Transverse colon (tissue), 4 donors: ENCODE data around the gene HPSE2. TPM values are rescaled to one million over a fixed set of nuclear protein-coding genes. Genes with fewer than 3 reads are reported as not detected.
"Not testable (repeated sequence)": the region's sequence is repeated elsewhere in the genome, so short reads cannot be mapped to it uniquely, and the experiment has no call there.

Experiments used
- DNase-seq: peaks from one replicate; pipeline ENCODE4 v3.0.0-alpha.2; 2019
- H3K27ac ChIP-seq, 4 donors: fragments of 200-600 bp; sonication (generic); 2 replicates each; pipeline ENCODE4 v1.5.1; 2016 to 2018; ENCODE audit warnings: inconsistent platforms in 4 of 4
- H3K27me3 ChIP-seq: fragments of 200-600 bp; sonication (generic); 2 replicates; pipeline ENCODE4 v1.5.1; 2017; ENCODE audit warnings: inconsistent platforms
- H3K36me3 ChIP-seq, 4 donors: fragments of 200-600 bp; sonication (generic); 2 replicates each; pipeline ENCODE4 v1.5.1; 2017 to 2019; ENCODE audit warnings: inconsistent platforms in 4 of 4
- H3K4me1 ChIP-seq, 4 donors: fragments of 200-600 bp; sonication (generic); 2 replicates each; pipeline ENCODE4 v1.5.1; 2017 to 2020; ENCODE audit warnings: inconsistent platforms in 4 of 4
- H3K4me3 ChIP-seq, 4 donors: fragments of 200-600 bp; sonication (generic); 1 replicate in 1 of 4; 2 replicates in 3 of 4; pipeline versions ENCODE4 v1.5.1 to v1.6.1; 2017 to 2019; ENCODE audit warnings: inconsistent platforms in 4 of 4
- H3K9me3 ChIP-seq, 2 donors: fragments of 200-600 bp; sonication (generic); 2 replicates each; pipeline ENCODE4 v1.5.1; 2017 to 2019; ENCODE audit warnings: inconsistent platforms in 2 of 2
- CTCF ChIP-seq, 5 experiments: fragments of 200-600 bp in 3 of 5; fragments of 450-650 bp in 2 of 5; sonication (generic) in 3 of 5; IDR thresholded peaks; 1 replicate in 2 of 5; 2 replicates in 3 of 5; pipeline ENCODE4 v1.5.1; 2016 to 2017; ENCODE audit warnings: antibody characterized with exemption in 5 of 5, inconsistent platforms in 3 of 5, mild to moderate bottlenecking in 2 of 5, moderate library complexity in 1 of 5
- EP300 ChIP-seq: sonication (generic); formaldehyde crosslinking; IDR thresholded peaks from one replicate; pipeline ENCODE4 v1.6.1; 2017; ENCODE audit warnings: antibody characterized with exemption, low read depth
- POLR2A ChIP-seq: fragments of 450-650 bp; IDR thresholded peaks from one replicate; pipeline ENCODE4 v1.6.1; 2016; ENCODE audit warnings: antibody characterized with exemption, mild to moderate bottlenecking, moderate library complexity
- POLR2AphosphoS5 ChIP-seq, 3 donors: sonication (generic); formaldehyde crosslinking; IDR thresholded peaks; one replicate each; pipeline ENCODE4 v1.6.1; 2016; ENCODE audit warnings: antibody characterized with exemption in 3 of 3
- WGBS, 2 donors: methylation state at CpG; one replicate each; pipeline ENCODE4 v1.1.5; 2018; ENCODE audit warnings: low coverage in 1 of 2; 5-methylcytosine and 5-hydroxymethylcytosine counted together
- in situ Hi-C, 4 donors: fragments of 200-750 bp; cut with MboI; loops; one replicate each; pipeline versions ENCODE4 v1.15.0 to v1.15.1; 2017; ENCODE audit warnings: low sequenced_read_pairs in 3 of 4, low pct_ligation_motif_present in 1 of 4, low pct_unique_long_range_greater_than_20kb in 1 of 4
- intact Hi-C: fragments of 100-400 bp; cut with DNase I; formaldehyde crosslinking; loops from one replicate; pipeline ENCODE4 v1.15.1; 2023; ENCODE audit warnings: low total_unique reads
- total RNA-seq, 4 donors: library from RNA; depleted of rRNA; stranded (reverse); fragments of >200 nt; gene quantifications; one replicate each; pipeline ENCODE4 v1.1.0, GENCODE V29; 2016

The HPSE2 gene
- total RNA-seq, 4 donors from 2014 or later: 2.2 to 3.0 TPM; not detected in 2

- peak overlapping the region in 1 of 4 donors; percentile 8 for H3K27ac ChIP-seq
- 40 to 41% methylated on average over 1 to 2 of the region's 2 CpGs for WGBS, 2 donors
- no peak for TF ChIP-seq EP300
- TF ChIP-seq POLR2AphosphoS5 (IDR thresholded peaks at IDR 0.05): no peak
- TF ChIP-seq CTCF (IDR thresholded peaks at IDR 0.05): no peak
- TF ChIP-seq POLR2A: no peak
Observed at GRCh38 chr10:98563811-98564210, 671.8 kb downstream of the HPSE2 start.

GRCh38 chr10:98560565-98560964 lies 675.1 kb downstream of the HPSE2 start:
- in situ Hi-C loops: no loop called here
- no peak overlapping the region for H3K4me3 ChIP-seq
- intact Hi-C loops: no loop called here
- 83 to 84% methylated on average over 2 of the region's 2 CpGs for WGBS, 2 donors
- no peak overlapping the region for H3K27ac ChIP-seq
- no peaks in the 10 kb centered on the region for H3K36me3 ChIP-seq
- no peaks in the 10 kb centered on the region for H3K27me3 ChIP-seq
- DNase-seq: no peak
- H3K9me3 ChIP-seq: no peaks in the 10 kb centered on the region
- no peaks in the 10 kb centered on the region for H3K4me1 ChIP-seq
- no peak for TF ChIP-seq POLR2AphosphoS5 (IDR thresholded peaks at IDR 0.05)
- TF ChIP-seq EP300: no peak
- TF ChIP-seq POLR2A: no peak
- no peak for TF ChIP-seq CTCF (IDR thresholded peaks at IDR 0.05)

More at GRCh38 chr10:98563811-98564210, 671.8 kb downstream of the HPSE2 start:
- H3K4me3 ChIP-seq: no peak overlapping the region
- intact Hi-C loops (no loop called here), in situ Hi-C loops (no loop called here)
- no peaks in the 10 kb centered on the region for H3K36me3 ChIP-seq
- H3K27me3 ChIP-seq: no peaks in the 10 kb centered on the region
- H3K4me1 ChIP-seq: no peaks in the 10 kb centered on the region
- no peaks in the 10 kb centered on the region for H3K9me3 ChIP-seq
- DNase-seq: no peak

GRCh38 chr10:98556061-98556460 lies 679.6 kb downstream of the HPSE2 start:
- Histone ChIP-seq H3K9me3 (no peaks in the 10 kb centered on the region), H3K36me3 (no peaks in the 10 kb centered on the region), H3K4me1 (no peaks in the 10 kb centered on the region), H3K4me3 (no peak overlapping the region), H3K27me3 (no peaks in the 10 kb centered on the region), H3K27ac (no peak overlapping the region)
- DNase-seq: no peak
- 55 to 69% methylated on average over 3 of the region's 3 CpGs for WGBS, 2 donors
- intact Hi-C loops (no loop called here), in situ Hi-C loops (no loop called here)
- TF ChIP-seq CTCF (IDR thresholded peaks at IDR 0.05) (no peak), POLR2A (no peak), POLR2AphosphoS5 (IDR thresholded peaks at IDR 0.05) (no peak), EP300 (no peak)

- WGBS, 2 donors: 37 to 45% methylated on average over 4 to 7 of the region's 7 CpGs
- no peak for DNase-seq
- in situ Hi-C loops: no loop called here
- intact Hi-C loops: no loop called here
- H3K4me1 ChIP-seq: no peaks in the 10 kb centered on the region
- H3K27ac ChIP-seq: no peak overlapping the region
- H3K9me3 ChIP-seq: no peaks in the 10 kb centered on the region
- TF ChIP-seq POLR2A: no peak
- H3K4me3 ChIP-seq: no peak overlapping the region
- no peaks in the 10 kb centered on the region for H3K27me3 ChIP-seq
- H3K36me3 ChIP-seq: no peaks in the 10 kb centered on the region
Observed at GRCh38 chr10:98555021-98555619, 680.5 kb downstream of the HPSE2 start.

- H3K4me3 ChIP-seq, H3K27me3 ChIP-seq, intact Hi-C loops, in situ Hi-C loops, H3K27ac ChIP-seq, H3K36me3 ChIP-seq, H3K9me3 ChIP-seq: not testable (repeated sequence)
- 69% methylated on average over 6 of the region's 7 CpGs; no CpG with 5 or more reads in 1 of the 2 donors for WGBS, 2 donors
- H3K4me1 ChIP-seq: peaks cover 0 to 22% (median 4%) of the 10 kb centered on the region in 4 donors
- peak; percentile 33 for DNase-seq
Observed at GRCh38 chr10:98541561-98541960, 694.1 kb downstream of the HPSE2 start.
